HT1080 (cell line): ENCODE data around the gene NKX2-1. TPM values are rescaled to one million over a fixed set of nuclear protein-coding genes. Genes with fewer than 3 reads are reported as not detected.
A peak's percentile ranks its signal among the peaks of the same experiment; 100 is the strongest.

Experiments used
- DNase-seq: peaks from one replicate; pipeline ENCODE4 v3.0.0-alpha.2; 2015; ENCODE audit warnings: low read depth
- total RNA-seq: library from RNA; depleted of rRNA; stranded (reverse); fragments of >200 nt; shearing (Covaris generic); gene quantifications from 2 replicates; pipeline ENCODE4 v1.2.3, GENCODE V29; 2014

Gene NKX2-1
- total RNA-seq, 1 experiment from 2014 or later = not detected

GRCh38 chr14:36505892-36506731 lies 13.9 kb downstream of the NKX2-1 start:
- DNase-seq = no peak

DNA sequence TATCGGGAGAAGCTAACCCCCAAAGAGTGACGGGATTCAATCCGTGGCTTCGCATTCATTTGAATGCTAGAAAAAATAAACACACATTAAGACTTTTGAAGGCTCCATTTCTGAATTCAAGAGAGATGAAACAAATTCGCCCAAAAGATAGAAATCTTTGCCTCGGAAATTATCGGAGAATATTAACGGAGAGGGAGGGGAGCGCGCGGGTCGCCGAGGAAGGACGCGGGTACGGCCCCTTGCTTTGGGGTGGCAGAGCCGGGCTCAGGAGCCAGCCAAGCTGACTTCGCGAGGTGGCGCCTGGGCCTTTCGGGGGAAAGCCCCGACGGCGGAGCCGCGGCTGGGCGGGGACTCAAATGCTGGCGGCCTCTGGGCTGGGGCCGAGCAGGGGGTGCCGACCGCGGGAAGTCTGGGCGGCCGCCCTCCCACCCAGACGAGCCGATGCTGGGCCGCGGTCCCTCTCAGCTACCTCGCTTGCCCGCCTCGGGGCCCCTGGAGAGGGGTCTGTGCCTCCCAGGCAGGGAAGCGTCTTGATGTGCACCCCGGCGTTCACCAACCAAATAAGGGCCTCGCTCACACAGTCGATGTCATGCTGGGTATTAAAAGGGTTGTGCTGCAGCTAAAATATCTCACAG lies 14.7 kb downstream of the NKX2-1 start:
- DNase-seq = no peak

DNA sequence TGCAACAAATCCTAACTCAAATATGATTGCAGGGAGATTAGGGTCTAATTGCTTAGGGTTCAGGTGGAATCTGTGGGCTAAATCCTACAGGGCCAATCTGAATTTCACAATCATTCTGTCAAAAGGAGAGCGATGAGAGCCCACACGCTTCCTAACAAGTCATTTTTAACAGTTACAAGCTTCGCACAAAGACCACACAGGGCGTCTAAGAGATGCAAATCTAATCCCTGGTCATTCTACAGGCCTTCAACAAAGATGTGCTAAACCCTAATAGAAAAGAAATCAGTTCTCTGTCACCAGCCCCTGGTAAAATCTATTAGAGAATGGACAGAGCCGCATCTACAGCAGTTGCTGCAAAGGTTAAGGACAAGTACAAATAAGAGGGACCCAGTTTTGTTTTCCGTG lies 15.3 kb downstream of the NKX2-1 start:
- DNase-seq = no peak

DNA sequence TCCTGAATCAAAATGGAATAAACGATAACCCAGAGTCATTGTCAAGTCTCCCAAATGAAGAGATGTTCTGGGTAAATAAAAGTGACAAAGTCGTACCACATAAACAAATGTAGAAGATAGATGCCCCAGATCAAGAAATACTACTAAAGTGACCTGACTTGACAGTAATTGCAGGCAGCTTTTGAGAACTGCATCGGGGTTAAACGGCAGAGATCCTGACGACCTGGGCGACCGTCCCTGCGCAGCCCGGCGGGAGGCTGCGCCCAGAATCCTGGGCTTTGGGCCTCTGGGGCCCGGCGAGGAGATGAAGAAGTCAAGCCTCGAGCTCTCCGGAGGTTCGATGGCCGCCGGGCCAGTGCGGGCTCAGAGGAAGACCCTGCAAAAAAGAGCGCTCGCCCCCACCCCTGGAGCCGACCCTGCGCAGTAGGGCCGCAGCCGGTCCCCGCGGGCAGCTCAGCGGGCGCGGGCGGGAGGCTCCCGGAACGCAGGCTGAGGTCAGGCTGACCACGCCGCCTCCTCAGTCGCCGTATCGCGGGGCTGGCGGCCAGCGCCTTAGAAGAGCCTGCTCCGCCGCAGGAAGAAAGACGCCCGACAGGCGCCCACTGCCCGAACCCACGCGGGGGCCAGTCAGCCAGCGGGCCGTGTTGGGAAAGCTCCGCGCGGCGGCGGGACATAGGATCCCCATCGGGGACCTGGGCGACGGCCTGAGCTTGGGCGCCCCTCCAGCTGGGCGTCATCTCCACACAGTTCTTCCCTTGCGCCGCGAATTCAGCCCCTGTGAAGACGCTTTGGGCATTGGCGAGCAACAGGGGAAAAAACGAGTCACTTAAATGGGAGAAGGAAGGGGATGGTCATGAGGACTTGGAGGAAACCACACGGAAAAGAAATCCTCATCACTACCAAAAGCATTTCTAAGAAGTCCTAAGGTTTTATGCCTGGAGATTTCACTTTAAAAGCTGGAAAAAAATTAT lies 16.0 kb downstream of the NKX2-1 start:
- DNase-seq = no peak

DNA sequence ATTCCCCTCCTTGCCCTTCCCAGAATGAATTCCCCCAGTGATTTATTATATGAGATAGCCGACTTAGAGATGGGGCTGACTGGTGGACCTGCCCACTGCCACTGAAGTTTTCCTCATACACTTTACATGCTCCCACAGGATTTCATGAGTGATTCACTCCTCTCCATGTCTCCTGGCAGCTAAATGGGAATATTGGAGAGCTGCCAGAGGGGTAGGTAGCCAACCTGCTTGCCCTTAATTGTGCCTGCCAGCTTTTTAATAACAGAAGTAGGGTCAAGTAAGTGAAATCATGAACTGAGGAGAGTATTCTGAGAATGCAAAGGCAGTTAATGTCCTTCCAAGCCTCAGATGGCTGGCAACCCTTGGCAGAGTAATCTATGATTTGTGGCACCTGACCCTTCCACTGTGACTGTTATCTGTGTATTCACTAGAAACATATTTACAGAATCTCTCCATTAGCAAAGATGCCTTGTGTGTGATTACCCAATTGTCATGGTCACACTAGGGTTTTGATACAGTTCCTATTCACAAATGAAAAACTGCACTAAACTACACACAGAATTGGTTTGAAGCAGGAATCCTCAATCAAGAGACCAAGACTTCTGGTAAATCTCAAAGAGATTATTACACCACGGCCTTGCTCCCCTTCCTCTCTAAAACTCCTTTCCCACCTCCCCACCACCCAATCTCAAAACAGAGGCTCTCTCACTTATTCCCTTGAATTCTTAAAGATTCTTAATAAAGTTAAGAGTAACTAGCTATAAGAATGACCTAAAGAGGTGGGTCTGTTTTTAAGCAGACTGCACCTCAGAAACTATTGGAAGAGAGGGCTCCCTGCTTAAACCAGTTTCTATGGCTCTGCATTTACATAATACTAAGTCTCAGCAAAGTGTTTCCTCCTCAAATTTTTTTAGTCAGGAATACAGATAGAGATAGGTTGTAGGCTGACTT lies 17.2 kb downstream of the NKX2-1 start:
- DNase-seq = no peak

- no peak for DNase-seq
These were observed 21.1 kb downstream of the NKX2-1 start for GRCh38 chr14:36498938-36499337.

- DNase-seq = no peak
These were observed 23.7 kb downstream of the NKX2-1 start for GRCh38 chr14:36496346-36496745.

DNA sequence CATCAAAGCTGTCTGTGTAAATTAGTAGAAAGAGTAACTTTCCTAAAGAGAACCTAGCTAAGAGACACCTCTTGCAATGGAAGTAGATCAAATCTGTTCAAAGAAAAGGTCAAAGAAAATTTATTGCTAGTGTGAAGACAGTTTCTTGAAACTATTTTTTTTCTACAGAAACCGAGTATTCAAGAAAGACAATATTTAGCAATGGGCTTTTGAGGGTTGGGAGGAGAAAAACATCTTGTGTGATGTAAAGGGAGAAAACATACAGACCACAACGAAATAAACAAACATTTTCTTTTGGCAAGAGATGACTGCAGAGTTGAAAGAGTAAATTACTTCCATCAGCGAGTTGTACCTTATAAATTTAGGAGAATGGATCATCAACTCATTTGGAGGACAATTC lies 24.4 kb downstream of the NKX2-1 start:
- DNase-seq = no peak

- no peak for DNase-seq
These were observed 26.3 kb downstream of the NKX2-1 start for GRCh38 chr14:36493761-36494160.

DNA sequence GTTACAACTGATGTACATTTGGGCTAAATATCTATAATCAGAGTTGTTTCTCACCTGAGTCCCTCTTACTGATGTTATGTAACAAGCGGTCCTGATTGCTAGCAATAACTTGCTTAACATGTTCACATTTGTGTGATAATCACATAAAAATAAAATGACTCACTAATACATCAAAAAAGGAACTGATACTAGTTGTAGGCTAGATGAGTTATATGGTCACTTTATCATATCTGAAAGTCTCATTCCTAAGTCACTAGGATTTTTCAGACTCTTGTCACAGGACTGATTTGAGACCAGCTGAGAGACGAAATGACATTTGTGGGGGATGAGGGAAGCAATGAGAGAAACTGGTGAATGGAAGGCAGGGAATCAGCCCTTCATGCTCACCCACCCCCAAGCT lies 34.3 kb downstream of the NKX2-1 start:
- DNase-seq = no peak

- no peak for DNase-seq
These were observed 40.7 kb downstream of the NKX2-1 start for GRCh38 chr14:36479344-36479743.

- peak; percentile 79 for DNase-seq
These were observed 41.2 kb downstream of the NKX2-1 start for GRCh38 chr14:36478782-36479181.

- DNase-seq = peak; percentile 42
These were observed 42.8 kb downstream of the NKX2-1 start for GRCh38 chr14:36477266-36477665.

- DNase-seq = peak; percentile 14
These were observed 44.0 kb downstream of the NKX2-1 start for GRCh38 chr14:36476061-36476460.

GRCh38 chr14:36474593-36474992 lies 45.4 kb downstream of the NKX2-1 start:
- no peak for DNase-seq

DNA sequence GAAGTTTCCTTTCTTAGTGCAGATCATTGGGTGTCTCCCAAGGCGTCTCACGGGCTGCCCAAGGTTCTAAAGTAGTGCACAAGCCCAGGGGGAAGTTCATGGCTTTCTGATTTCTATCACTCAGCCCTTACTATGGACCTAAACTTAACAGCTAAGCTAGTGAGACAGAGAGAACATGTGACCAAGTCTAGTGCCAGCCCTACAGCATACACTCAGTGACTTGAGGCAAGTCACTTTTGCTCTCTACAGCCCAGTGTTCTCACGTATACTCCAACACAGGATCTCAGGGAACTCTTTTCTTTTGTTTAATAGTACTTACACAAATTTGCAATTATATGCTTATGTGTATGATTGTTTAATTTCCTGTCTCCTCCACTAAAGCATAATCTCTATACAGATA lies 48.6 kb downstream of the NKX2-1 start:
- no peak for DNase-seq

DNA sequence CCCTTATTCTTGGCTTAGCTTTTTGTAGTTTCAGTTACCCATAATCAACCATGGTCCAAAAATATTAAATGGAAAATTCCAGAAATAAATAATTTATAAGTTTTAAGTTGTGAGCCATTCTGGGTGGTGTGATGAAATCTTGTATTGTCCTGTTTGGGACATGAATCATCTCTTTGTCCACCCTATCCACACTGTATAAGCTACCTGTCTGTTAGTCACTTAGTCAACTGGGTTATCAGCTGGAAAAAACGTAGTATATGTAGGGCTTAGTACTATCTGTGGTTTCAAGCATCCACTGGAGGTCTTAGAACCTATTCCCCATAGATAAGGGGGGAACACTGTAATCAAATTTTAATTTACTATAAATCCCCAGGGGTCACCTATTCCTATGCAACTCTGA lies 52.7 kb downstream of the NKX2-1 start:
- no peak for DNase-seq
